C4-2B (cell line): ENCODE data around the gene GDNF.
"Not testable (repeated sequence)": the region's sequence is repeated elsewhere in the genome, so short reads cannot be mapped to it uniquely, and the experiment has no call there.

ENCODE experiments used
- H3K27ac ChIP-seq: fragments of 450-650 bp; 2 replicates; pipeline ENCODE4 v1.5.1; 2017
- ZFX ChIP-seq: fragments of 450-650 bp; IDR thresholded peaks from 2 replicates; pipeline ENCODE4 v1.6.1; 2017
- TF ChIP-seq, protein P1 (sequence below): fragments of 450-650 bp; conservative IDR thresholded peaks from 2 replicates; pipeline ENCODE4 v1.5.1; 2017; ENCODE audit warnings: mild to moderate bottlenecking

Gene GDNF

DNA sequence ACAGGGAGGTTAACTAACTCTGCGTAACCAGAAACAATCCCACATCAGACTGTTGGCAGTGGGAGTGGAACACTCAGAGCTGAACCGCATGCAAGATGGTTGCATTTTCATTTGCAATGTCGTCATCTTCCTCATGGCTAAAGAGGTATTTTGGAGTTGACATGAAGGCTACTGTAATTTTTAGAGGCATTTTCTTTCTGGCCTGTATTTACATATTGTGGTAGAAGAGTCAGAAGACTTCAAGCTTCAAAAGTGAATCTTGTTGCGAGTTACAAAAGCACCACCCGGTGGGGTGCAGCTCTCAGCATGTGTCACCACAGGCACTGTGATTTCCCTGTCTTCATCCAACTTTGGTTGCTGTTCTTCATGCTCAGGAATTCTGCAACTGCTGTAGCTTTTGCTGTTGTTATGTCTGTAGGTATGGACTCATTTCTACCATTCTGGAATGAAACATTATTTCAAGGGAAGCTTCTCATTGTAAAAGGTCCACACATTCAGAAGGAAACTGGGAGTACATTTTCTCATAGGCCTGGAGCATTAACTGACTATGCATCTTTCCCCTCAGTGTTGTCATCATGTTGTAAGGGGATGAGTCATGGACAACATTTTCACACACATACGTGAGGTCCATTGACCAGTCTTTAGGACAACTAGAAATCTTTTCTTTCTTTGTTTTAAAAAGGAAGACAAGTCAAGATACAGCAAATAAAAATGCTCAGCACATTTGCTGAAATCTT is 35.4 kb upstream of the GDNF start:
- TF ChIP-seq, protein P1, sequence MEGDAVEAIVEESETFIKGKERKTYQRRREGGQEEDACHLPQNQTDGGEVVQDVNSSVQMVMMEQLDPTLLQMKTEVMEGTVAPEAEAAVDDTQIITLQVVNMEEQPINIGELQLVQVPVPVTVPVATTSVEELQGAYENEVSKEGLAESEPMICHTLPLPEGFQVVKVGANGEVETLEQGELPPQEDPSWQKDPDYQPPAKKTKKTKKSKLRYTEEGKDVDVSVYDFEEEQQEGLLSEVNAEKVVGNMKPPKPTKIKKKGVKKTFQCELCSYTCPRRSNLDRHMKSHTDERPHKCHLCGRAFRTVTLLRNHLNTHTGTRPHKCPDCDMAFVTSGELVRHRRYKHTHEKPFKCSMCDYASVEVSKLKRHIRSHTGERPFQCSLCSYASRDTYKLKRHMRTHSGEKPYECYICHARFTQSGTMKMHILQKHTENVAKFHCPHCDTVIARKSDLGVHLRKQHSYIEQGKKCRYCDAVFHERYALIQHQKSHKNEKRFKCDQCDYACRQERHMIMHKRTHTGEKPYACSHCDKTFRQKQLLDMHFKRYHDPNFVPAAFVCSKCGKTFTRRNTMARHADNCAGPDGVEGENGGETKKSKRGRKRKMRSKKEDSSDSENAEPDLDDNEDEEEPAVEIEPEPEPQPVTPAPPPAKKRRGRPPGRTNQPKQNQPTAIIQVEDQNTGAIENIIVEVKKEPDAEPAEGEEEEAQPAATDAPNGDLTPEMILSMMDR, result no peak
- no peak for TF ChIP-seq ZFX
- no peak overlapping the region for H3K27ac ChIP-seq

DNA sequence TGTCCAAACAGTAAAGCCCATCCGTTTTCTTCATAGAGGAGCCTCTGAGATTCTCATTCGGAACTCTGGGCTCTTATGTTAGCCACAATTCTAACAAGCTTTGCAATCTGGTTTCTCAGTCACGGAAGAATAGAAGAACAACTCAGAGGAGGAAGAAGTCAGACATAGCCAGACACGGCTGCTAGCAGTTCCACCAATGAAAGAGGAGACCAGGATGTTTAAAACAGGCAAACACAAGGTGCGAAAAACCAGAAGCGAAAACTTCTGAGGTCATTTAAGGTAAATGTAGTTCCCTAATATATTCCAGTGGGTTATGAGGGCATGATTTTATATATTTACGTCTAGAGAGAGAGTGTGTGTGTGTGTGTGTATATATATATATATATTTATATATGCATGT is 34.1 kb upstream of the GDNF start:
- H3K27ac ChIP-seq, result no peak overlapping the region
- TF ChIP-seq, protein P1, result no peak
- no peak for TF ChIP-seq ZFX

DNA sequence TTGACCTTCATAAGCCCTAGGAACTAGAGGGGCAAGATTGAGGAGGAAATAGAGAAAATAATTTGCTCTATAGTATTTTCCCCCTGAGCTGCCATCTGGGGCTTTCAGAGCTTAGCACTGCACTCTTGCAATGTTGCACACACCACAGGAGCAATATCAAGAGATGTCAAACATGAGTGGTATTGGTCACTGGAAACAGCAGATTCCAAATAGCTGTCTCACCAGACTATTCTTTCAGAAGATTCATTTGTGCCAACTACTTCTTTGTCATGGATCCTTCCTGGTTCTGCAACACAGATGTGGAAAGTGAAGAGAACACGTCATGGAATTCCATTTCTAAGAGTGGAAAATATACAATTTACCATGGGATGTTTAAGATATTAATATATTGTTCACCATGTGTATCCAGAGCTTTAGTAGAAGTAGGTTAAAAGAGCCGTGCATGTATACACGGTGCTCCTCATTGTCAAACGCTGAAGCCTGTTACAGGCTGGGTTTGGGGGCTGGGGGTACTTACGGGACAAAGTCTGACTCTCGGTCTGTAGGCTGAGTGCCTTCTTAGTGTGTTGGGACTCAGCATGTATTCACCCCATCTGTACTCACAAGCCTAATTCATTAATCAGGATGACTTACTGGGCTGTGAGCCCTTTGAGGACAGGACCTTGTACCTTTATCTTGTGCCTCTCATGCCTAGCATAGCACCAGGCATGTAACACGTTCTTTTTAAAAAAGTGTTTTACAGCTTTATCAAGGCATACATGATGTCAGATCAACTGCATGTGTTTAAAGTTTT is 31.4 kb upstream of the GDNF start:
- H3K27ac ChIP-seq, result no peak overlapping the region
- TF ChIP-seq ZFX, result no peak
- TF ChIP-seq, protein P1, result no peak

DNA sequence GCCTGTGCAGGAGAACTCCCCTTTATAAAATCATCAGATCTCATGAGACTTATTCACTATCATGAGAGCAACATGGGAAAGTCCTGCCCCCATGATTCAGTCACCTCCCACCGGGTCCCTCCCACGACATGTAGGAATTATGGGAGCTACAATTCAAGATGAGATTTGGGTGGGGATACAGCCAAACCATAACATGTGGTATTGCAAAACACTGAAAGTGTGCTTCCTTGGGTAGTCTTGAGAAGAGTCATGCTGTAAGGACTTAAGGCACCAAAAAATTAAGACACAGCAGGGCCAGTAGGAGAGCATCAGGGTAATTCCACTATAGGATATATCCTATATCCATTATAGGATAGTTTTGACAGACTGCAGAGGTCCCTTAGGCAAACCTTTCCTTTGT is 29.4 kb upstream of the GDNF start:
- TF ChIP-seq, protein P1, result no peak
- no peak for TF ChIP-seq ZFX
- H3K27ac ChIP-seq, result no peak overlapping the region

DNA sequence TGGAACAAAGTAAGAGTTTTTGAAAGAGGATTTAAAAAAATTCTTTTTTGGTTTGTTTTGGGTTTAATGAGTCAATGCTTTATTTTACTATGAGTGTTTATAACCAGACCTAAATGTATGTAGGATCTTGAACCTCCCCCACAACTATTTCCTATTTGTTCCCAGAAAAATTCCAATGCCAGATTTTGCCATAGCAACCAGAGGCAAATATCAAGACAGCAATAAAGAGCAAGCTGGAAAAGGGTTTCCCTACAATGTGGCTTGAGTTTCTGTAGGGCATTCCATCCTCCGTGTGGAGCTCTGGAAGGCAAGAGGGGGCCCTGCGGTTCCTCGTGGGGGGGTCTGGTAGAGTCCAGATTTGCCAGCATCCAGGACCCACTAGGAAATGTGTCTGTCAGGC is 27.8 kb upstream of the GDNF start:
- H3K27ac ChIP-seq, result no peak overlapping the region

DNA sequence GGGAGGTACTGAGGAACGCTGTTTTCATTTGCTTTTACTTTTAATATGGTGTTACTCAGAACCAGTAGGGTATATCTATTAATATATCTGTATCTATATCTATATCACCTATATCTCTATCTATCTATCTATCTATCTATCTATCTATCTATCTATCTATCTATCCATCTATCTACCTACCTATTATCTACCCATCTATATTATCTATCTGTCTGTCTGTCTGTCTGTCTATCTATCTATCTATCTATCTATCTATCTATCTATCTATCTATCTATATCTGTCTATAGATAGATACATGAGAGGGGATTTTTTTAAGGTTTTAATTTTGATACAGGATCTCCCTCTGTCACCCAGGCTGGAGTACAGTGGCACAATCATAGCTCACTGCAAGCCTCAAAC is 23.1 kb upstream of the GDNF start:
- not testable (repeated sequence) for H3K27ac ChIP-seq

More for the DNA sequence above, 27.8 kb upstream of the GDNF start:
- TF ChIP-seq ZFX, result no peak

DNA sequence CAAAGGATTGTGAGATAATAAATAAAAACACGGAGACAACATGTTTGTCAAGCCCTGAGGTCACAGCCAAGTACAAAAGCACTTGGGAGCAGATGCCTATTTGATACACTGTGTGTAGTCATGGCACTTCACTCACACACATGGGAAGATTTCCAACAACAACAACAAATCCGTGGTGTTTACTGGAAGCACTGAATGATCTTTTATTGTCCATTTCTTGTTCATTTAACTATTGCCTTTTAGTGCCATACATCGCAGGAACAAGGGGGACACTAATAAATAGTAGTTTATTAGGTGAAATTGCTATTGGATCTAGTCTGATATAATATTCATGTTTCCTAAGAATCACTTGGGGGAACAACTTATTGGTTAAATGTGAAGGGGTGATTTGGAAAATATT is 20.4 kb upstream of the GDNF start:
- no peak overlapping the region for H3K27ac ChIP-seq

DNA sequence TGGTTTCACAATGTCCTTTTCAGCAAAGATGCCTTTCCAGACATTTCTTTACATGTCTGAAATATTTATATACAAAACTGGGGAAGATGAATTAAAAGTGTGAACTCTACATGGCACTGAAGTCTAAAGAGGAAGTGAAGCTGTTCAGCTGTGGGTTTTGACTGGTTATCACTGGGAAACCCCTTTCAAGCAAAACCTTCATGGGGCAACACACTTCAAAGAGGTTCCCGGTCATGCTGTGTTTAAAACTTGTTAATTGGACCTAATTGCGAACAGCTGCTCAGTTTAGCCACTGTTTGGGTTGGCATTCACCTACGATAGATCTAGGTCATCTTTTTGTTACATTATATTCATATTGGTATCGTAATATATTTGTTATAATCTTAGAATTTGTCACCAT is 20.0 kb upstream of the GDNF start:
- no peak for TF ChIP-seq ZFX
- TF ChIP-seq, protein P1, result no peak
- no peak overlapping the region for H3K27ac ChIP-seq

More for the DNA sequence above, 20.4 kb upstream of the GDNF start:
- TF ChIP-seq ZFX, result no peak
- TF ChIP-seq, protein P1, result no peak
